GM19023 (cell line): ENCODE results near the gene DNAJA2.
"Not testable (repeated sequence)": the region's sequence is repeated elsewhere in the genome, so short reads cannot be mapped to it uniquely, and the experiment has no call there.

Source experiments
- ATAC-seq: cut with Tn5 transposase; IDR thresholded peaks from one replicate; pipeline ENCODE4 v1.9.1; 2021; ENCODE audit warnings: mild to moderate bottlenecking, moderate library complexity; ENCODE audit not compliant: unreplicated experiment

The DNAJA2 gene

GRCh38 chr16:46973207-46973995 lies at the start of gene DNAJA2:
TSS of gene DNAJA2 (minus strand) at chr16:46973674. CDS start at chr16:46973572, 102 bp downstream.
- peak; percentile 88 for ATAC-seq

DNA sequence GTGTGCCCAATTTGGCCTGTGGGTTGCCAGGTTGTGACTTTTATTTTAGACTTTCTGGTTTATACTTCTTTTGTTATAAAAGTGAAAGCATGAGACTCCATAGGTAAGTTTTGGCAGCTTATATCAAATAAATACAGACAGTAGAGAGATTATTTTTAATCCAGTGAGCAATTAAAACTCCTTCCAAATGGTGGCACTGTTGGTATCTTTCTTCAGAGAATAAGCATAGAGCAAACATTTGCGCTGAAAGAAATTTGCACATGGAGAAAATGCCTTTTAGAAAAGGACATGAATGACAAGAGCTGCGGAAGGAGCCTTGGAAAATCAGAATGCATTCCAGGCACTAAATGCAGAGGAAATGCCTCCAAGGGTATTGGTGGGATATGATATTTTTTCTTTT lies 46.1 kb upstream of the DNAJA2 start:
- ATAC-seq, result no peak

DNA sequence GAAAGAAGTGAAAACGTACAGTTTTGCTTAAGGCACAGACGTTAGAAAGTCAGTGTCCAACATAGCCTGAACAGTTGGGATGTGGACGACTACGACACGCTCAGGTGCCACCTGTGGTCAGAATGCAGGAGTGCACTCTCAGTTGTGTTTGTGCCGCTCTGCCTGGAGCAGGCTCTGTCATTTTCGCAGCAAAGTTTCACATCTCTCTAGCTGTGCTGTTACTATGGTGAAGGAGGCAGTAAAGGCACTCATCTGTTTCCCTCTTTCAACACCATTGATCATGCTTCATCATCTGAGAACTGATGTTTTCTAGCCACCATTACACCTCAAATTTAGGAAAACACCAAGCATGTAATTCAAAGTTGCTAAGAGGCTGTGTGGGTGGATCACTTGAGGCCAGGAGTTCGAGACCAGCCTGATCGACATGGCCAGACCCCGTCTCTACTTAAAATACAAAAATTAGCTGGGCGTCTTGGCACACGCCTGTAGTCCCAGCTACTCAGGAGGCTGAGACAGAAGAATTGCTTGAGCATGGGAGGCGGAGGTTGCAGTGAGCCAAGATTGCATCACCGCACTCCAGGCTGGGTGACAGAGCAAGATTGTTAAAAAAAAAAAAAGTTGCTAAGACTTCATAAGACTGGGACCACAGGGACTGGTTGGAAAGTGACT lies 44.9 kb upstream of the DNAJA2 start:
- ATAC-seq, result peak; percentile 98

DNA sequence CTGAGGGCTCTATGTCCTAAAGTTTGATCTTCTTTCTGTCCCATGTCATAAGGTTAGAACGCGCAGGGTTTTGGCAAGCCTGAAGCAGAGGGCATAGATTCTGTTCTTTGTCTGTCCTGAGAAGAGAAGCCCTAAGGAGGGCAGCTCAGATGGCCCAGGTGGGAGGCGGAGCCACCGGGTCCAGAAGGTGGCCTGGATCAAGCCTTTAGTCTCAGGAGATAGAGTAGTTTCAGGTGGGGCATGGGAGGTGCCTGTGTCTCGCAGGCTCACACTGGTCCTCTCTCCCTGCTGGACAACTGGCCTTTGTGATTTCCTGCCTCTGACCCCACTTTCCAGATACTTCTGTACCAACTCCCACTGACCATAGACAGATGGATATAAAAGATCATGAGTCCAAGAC lies 44.2 kb upstream of the DNAJA2 start:
- ATAC-seq, result no peak

DNA sequence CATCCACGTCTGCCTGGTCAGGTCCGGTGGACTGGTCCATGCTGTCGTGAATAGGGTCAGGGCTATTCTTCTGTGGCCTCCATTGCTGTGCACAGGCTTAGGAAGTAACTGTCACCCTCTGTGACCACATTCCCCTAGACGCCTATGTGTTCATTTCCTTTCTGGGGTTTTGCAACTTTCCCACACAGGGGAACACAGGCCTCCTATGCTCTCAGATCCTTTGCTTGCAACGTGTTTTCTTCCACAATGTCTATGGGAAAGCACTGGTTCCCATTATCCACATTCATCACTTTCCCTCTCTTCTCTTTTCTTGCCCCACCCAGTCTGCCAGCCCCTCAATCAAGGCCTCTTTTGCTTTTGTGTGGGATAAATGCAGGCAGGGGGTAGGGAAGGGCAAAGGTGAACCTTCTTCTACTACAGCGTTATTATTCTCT lies 43.2 kb upstream of the DNAJA2 start:
- peak; percentile 50 for ATAC-seq

DNA sequence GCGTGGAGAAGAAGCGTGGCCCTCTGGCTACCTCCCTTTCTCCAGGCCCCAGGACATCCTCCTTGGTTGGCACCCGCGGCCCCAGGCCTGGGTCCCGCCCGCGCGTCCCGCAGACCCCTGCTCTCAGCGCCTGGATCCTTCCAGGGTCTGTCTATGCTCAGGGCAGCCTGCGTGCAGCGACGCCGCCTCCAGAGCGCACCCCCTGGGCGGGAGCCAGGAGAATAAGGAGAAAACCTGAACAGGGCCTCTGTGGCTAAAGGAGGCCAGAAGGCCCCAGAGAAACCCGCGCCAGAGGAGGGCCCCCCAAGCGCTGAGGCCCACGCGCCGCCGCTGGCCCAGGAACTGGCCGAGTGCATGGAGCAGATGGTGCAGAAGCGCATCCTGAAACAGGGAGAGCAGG lies 40.4 kb upstream of the DNAJA2 start:
- no peak for ATAC-seq

- ATAC-seq, result no peak
Measured at GRCh38 chr16:47013172-47013571, 39.7 kb upstream of the DNAJA2 start.

- ATAC-seq, result not testable (repeated sequence)
Measured at GRCh38 chr16:47010812-47011211, 37.3 kb upstream of the DNAJA2 start.

- ATAC-seq, result no peak
Measured at GRCh38 chr16:47008612-47009011, 35.1 kb upstream of the DNAJA2 start.

DNA sequence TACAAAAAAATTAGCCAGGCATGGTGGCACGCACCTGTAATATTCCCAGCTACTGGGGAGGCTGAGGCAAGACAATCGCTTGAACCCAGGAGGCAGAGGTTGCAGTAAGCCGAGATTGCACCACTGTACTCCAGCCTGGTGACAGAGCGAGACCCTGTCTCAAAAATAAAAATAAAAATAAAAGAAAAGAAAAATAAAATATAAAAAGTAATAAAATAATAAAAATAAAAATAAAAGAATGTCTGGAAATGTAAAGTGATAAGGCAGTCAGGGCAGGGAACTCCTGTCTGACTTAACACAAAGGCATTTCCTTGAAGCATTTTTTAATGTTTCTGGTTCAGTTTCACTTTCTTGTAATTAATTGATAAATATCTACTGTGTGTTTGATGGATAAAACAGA lies 34.7 kb upstream of the DNAJA2 start:
- no peak for ATAC-seq

DNA sequence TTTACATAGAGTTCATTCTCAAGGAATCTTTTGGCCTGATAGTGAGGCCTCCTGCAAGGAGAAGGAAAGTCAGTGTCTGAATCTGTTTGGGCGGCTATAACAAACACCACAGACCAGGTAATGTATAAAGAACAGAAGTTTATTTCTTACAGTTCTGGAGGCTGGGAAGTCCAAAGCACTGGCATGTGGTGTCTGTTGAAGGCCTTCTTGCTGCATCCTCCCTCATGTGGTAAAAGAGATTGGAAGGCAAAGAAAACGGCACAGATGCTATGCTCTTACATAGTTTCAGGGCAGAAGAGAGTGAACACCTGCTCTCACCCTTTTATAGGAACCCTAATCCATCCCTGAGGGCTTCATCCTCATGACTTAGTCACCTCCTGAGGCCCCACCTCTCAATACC lies 31.2 kb upstream of the DNAJA2 start:
- ATAC-seq, result no peak

DNA sequence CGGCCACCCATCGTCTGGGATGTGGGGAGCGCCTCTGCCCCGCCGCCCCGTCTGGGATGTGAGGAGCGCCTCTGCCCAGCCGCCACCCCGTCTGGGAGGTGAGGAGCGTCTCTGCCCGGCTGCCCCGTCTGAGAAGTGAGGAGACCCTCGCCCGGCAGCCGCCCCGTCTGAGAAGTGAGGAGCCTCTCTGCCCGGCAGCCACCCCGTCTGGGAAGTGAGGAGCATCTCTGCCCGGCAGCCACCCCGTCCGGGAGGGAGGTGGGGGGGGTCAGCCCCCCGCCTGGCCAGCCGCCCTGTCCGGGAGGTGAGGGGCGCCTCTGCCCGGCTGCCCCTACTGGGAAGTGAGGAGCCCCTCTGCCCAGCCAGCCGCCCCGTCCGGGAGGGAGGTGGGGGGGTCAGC lies 26.6 kb upstream of the DNAJA2 start:
- ATAC-seq, result not testable (repeated sequence)

GRCh38 chr16:46997844-46998243 lies 24.4 kb upstream of the DNAJA2 start:
- no peak for ATAC-seq

GRCh38 chr16:46996952-46997458 lies 23.5 kb upstream of the DNAJA2 start:
- ATAC-seq, result no peak

- ATAC-seq, result no peak
Measured at GRCh38 chr16:46996391-46996790, 22.9 kb upstream of the DNAJA2 start.

GRCh38 chr16:46991729-46992704 lies 18.5 kb upstream of the DNAJA2 start:
- ATAC-seq, result no peak

- ATAC-seq, result no peak
Measured at GRCh38 chr16:46986896-46987295, 13.4 kb upstream of the DNAJA2 start.

- ATAC-seq, result no peak
Measured at GRCh38 chr16:46986438-46986837, 13.0 kb upstream of the DNAJA2 start.

DNA sequence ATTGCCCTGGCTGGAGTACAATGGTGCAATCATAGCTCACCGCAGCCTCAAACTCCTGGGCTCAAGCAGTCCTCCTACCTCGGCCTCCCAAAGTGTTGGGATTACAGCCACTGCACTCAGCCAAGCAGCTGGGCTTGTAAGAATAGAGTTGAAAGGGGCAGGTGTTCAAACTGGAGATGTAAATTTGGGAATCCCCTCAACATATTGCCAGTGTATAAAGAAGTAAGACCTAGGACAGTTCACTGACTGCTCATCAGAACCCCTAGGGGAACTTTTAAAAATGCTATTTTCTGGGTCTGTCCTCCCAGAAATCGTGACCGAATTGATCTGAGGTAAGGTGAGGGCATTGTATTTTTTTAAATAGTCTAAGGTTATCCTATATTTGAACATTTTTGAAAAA lies 8.9 kb upstream of the DNAJA2 start:
- no peak for ATAC-seq

DNA sequence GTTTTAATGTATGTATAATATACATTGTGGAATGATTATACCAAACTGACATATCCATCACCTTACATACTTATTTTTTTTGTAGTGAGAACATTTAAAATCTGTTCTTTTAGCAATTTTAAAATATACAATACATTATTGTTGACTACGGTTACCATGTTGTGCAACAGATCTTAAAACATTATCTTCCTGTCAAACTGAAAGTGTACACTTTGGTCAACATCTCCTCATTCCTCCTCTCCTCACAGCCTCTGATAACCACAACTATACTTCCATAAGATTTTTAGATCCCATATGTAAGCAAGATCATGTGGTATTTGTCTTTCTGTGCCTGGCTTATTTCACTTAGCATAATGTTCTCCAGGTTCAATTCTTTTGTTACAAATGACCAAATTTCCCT lies 7.5 kb upstream of the DNAJA2 start:
- ATAC-seq, result no peak

DNA sequence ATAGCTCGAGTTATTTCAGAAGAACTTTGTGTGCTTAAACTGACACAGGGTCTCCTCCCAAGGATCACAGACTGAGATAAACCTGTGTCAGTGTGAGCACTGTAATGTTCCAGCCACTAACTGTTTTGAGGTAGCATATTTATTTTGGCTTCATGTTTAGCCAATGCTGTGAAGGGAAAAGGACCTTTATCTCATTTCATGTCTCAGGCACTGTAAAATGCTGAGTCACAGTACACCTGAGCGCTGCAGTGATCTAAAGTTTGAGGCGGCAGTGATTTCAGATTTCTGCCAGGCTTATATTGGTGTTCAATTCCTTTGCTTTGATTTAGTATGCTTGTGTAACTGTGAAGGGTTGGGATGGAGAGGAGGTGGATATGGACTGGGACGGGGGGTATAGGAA lies 3.1 kb upstream of the DNAJA2 start:
- ATAC-seq, result no peak
